ENCODE data around the gene REXO2.

REXO2 gene

DNA sequence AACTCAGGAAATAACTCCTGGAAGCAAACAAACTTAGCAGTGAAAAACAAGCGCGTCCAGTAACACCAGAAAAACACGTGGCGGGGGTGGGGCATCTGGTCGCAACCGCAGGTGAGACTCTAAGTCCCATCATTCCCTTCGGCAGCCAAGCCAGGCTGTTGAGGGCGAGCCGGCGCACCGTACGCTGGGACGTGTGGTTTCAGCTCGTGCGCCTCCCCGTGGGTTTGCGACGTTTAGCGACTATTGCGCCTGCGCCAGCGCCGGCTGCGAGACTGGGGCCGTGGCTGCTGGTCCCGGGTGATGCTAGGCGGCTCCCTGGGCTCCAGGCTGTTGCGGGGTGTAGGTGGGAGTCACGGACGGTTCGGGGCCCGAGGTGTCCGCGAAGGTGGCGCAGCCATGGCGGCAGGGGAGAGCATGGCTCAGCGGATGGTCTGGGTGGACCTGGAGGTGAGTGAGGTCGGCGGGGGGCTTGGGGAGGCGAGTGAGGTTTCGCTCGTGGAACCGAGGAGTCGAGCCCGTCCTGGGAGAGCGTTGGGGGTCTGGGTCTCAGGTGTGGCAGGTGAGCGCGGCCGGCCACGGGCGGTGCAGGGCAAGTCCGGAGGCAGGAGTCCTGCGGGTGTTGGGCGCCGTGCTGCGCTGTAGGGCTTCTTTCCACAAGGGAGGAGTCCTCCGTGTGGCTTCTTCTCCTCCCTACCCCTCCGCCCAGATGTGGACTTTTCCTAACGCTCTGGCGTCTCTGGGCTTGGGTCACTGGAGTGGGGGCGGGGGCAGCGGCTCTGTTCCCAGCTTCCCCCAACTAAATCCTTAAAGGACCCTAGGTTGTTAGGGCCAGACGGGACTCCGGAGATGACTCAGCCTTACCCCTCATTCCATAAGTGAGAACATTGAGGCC lies at the start of gene REXO2:
TSS of gene REXO2 (plus strand) at position 239 of the 892 bp plus-strand sequence. CDS start at position 301, 62 bp downstream.
- DNase-seq: peak; percentile 83 to 96

DNA sequence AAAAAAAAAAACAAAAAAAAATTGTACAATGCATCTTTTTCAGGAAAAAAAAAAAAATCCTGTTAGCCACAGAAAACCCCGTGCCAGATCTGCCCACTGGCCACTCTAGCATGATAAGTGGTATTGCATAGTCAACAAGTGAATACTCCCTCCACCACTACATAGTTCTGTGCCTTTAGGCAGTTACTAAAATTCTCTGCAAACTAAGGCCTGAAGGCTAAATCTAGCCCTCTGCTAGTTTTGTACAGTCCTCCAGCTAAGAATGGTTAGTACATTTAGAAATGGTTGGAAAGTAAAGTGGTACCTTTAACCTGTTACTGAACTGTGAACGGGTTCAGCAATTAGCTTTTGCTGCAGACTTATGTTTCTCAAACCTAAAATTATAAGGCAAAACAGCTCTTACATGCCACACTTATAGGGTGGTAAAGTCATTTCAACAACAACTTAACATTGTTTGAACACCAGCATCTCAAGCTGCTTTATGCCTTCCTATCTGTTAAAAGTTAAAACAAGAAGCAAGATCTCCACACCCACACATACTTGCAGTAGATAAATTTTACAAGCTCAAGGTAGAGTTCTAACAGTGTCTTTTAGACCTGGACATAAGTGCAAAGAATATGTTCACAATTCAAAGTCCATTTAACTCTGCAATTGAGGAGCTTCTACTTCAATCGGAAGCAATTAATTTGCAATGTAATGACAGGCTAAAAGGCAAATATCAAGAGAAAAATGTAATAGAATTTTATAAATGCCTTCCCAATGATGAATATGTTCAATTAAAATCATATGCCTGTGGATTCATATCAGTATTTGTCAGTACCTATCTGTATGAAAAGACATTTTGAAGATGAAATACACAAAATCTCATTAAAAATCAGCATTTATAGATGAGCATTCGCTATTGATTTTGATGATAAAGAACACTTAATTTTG lies 46.3 kb upstream of the REXO2 start:
- DNase-seq: no peak

DNA sequence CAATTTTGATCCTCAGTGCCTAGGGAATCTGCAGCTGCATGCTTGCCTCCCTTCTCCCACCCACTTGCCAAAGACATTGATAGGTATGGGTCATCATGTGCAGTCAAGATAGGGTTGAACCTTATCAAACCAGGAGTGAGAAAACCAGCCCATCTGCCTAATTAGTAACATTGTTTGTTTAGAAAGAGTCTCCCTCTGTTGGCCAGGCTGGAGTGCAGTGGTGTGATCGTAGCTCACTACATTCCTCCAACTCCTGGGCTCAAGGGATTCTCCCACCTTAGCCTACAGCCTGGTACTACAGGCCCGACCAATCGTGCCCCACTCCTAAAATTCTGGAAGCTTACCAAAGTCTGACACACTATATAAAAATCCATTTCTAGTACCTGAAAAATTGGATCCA lies 43.5 kb upstream of the REXO2 start:
- no peak for DNase-seq

DNA sequence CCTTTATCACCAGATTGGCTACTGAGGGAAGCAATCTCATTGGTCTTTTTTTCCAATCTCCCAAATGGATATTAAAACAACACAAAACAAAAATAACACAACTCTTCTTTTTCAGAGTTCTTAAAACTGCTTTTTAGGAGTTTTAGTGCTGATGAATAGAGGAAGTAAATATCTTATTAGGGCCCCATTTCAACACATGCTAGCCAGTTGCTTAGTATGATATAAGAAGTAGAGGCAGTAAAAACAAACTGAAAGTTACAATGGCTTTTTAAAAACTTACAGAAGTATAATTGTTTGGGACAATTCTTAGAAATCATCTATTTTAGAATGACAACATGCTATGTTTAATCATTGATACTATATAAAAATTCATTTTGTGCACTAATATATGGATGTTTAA lies 42.4 kb upstream of the REXO2 start:
- DNase-seq: no peak

DNA sequence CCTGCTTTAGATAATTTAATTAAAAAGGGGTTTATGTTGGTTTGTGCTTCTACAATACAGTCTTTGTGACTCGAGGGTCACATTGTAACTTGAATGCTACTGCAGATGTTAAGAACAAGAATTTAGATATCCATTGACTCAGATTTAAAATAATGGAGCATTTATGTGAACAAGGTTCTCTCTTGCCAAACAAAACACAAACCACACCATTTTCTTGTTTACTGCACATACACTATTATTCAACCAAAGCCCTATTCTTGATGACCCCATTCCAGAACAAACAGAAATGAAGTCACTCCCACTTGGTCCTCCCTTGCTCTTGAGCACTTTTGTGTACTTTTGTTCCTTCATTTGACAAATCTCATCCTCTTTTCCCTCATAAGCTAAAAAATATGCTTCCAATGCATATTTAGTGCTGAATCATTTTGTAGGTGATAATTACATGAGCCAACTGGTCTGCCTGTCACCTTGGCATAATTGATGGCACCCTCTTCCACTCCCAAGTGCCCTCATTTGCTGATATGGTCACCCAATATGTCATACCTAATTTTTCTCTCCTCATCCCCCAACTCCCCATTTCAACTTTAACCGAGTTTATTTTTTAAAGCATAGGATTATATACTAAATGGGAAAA lies 41.8 kb upstream of the REXO2 start:
- DNase-seq: no peak

DNA sequence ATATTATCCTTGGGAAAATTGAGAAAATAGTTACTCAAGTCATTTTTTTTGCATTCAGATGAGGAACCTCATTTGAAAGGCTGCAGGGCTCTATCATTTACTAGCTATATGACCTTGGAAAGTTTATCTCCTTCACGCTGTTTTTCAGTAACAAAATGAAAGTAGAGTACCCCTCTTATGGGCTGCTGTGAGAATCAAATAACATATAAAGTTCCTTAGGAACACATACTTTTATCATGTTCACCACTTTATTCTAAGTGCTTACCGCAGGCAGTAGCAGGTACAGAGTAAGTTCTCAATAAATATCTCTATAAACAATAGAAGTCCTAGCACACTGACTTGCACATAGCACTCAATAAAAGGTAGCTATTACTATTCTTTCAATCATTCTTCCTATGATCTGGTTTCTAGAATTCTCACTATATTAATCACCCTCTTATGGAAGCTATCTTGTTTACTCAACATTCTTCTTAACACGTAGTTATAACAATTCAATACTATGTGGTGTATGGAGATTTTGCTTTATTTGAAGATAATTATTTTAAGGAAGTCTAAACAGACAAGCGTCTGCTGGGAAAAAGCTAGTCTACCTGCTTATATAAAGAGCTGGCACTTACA lies 40.9 kb upstream of the REXO2 start:
- DNase-seq: no peak

DNA sequence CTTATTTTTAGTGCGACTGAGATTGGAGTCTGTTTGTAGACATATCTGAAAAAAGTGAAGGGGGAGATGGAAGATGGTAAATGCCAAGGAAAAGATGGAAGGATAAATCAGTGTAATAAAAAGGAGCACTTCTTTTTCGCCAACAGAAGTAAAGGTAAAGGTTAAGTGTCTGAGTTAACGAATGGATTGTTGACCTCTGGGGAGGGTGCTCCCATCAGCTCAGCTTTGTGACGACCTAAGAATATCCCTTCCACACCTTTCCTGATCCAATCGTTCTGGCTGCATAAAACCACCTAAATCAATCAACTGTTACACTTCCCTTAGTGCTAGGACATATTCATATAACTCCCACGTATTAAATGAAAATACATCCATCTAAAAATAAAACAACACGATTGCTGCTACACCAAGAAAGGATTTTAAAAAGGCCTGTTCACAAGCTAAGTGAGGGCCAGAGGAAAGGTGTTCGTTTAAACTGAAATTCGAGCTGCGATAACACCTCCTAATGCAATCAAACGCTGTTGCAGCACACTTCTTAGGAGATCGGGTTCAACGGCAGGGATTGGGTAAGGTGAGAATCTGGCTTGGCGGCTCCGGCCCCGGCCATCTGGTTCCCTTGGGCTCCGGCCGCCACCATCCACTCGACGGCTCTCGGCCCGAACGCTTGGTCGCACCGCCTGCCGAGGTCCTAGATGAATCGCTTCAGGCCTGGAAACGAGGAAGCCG lies 39.6 kb upstream of the REXO2 start:
- DNase-seq: peak in 1 of 2 experiments; percentile 59

DNA sequence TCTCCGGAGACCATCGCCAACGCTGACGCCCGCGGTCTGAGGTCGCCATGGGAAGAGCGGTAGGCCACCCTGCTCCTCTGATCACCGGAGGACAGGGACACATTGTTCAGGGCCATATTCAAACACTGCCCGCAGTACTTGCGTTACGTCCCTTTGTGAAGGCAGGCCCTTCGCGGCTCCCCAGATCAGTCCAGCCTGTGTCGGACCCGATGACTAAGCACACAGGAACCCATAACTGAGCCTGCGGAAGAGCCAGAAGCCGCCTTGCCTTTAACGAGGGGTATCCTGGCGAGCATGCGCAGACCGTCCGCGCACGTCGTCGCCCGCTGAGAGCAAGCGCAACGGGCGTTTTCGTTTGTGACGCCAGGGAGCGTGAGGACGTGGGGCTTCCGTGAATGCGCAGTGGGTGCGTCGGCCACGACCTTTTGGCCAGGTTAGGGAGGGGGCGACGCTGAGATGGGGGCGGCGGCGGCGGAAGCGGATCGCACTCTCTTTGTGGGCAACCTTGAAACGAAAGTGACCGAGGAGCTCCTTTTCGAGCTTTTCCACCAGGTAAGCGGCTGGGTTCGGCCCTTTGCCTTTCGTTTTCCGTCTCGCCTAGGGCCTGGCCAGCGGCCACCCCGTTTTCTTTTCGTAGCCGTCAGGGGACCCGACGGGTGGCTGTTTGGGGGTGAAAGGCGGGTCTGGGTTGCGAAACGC lies 38.9 kb upstream of the REXO2 start, which contains the start of the genes C11orf71 and RBM7:
TSS of gene C11orf71 (minus strand) at position 296 of the 699 bp plus-strand sequence. CDS start at position 116, 180 bp downstream.
TSS of gene RBM7 (plus strand) at position 451 of the 699 bp plus-strand sequence. CDS start at position 457, 6 bp downstream.
- peak; percentile 90 to 98 for DNase-seq

DNA sequence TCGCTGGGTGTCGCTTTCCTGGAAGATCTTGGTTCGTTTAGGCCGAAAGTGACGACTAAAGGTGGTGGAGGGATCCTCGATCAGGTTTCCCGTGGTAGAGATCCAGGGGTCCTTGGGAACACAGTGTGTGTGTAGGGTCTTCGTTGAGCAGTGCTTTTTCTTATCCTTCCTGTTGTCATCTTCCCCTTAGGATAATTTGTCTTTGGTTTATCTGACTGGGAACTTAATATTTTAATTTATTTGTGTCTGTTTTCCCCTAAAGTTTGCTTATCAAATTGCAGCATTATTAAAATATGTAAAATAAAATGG lies 38.4 kb upstream of the REXO2 start:
- DNase-seq: no peak

DNA sequence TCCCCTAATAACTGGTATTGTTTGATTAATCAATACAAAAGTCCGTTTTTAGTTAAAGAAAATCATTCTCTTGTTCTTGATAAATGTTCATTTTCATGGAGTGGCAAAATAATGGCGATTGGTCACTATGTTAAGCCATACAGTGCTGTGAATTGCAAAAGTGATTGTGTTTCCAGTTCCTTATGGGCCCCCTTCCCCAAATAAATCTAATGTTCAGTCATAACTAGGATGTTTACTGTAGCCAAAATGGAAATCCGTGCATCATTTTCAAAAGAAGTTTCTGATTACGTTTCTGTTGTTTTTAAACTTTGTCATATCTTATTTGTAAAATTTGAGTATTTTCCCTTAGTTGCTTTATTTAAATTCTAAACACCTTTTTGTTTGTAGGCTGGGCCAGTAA lies 38.0 kb upstream of the REXO2 start:
- no peak for DNase-seq

DNA sequence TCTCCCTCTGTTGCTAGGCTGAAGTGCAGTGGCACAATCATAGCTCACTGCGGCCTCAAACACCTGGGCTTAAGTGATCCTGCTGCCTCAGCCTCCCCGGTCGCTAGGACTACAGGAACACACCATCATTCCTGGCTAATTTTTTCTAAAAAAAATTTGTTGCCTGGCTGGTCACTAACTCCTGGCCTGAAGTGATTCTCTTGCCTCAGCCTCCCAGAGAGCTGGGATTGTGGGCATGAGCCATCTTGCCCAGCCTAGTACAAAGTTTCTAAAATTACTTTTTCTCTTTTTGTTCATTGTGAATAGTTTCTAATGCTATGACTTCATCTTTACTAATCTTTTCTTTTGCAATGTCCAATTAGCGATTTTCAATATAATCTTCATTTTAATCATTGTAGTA lies 26.3 kb upstream of the REXO2 start:
- no peak for DNase-seq

DNA sequence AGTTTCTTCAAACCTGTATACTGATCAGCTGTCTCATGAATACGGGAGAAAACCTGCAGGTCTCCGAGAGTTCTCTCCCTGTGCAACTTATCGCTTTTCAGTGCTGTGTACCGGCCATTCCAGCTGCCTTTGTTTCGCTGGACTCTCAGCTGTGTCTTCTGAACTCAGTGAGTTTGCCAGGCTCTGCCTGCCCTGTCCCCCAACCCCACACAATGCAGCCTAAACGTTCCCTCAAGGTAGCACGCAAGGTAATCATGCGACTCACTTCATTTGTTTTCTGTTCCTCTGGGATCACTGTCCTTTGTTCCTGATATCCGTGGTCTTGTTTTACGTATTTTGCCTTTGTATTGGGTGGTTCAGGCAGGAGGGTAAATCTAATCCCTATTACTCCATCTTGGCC lies 25.3 kb upstream of the REXO2 start:
- no peak for DNase-seq

DNA sequence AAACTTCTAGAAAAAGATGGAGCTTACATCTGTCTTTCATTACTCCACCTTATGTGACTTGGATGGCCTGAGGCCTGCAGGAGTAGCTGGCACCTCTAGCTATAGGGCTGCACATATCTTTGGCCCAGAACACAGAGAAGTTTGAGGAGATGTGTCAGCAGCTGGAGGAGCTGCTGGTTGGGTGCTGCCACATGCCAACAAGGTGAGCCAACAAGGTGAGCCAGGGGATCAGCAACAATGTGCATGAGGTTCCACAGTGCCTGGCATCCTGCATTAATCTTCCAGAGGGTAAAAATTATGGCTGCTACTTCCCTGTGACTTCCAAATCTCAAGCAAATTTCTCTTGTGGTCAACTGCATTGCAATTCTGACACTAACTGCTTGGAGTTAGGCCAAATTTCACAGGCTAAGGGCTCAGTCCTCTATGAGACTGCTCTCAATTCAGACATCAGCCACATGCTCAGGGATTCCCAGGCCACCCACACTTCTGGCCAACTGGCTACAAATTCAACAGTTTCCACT lies 22.8 kb upstream of the REXO2 start:
- DNase-seq: no peak

DNA sequence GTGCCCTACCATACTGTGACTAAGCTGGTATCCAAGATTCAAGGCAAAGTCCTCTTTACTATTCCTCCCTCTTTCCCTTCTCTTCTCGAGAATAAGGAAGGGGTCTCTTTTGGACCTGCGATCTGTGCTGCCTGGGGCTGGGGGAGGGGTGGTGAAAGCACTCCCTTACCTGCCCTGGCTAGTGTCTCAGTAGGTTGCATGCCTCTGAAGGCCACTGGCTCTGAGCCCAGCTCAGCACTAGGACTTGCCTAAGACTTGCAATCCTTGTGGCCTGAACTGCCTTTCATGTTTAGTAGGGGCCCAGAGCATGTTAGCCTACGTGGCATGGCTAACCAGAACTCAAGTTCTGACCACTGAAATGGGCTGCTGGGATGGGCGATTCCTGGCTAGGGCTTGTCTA lies 13.0 kb upstream of the REXO2 start:
- no peak for DNase-seq

DNA sequence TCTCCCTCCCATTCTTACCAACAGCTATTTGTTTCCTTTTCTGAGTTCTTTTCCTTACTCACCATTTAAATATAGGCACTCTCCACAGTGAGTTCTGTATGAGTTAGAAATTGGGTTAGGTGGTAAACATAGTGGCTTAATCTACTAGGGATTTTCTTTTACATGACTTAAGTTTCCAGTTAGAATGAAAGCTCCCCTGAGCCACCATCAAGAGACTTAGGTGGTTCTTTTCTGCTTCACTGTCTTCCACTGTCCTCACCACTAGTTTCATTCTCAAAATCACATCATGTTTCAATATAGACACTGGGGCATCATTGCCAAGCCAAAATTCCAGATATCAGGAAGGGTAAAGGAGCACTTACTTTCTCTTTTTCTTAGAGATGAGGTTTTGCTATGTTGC lies 9.0 kb upstream of the REXO2 start:
- no peak for DNase-seq

DNA sequence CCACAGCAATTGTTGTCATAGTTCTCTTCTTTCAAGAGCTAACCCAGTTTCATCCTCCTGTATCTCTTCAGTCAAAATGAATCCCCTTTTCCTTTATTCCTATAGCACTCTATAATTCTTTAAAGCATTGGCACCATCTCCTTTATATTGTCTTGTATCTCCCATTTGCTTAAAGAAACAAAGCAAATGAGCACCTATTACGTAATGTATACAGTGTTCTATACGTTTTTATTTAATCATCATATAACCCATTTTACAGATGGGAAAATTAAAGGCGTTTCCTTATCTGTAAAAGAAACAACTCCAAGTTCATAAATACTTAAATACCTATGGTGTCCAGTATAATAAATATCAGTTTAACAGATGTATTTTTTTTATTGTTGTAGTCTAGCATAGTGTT lies 6.4 kb upstream of the REXO2 start:
- DNase-seq: no peak

DNA sequence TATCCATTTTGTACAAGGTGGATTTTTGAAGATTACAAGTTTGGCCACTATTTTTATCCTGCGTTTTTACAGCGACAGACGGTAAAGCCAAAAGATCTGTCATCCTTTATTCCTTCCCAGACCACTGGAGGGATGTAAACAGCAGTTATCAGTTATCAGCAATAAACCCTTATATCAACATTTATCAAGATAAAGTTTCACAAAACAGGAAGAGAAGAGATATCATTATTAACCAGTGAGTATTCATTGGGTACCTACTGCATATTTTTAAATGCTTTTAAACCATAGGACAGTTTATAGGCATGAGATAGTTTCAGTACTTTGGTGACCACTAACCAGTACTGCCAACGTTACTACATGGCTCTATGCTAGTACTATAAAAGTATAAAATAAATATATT lies 5.9 kb upstream of the REXO2 start:
- no peak for DNase-seq

DNA sequence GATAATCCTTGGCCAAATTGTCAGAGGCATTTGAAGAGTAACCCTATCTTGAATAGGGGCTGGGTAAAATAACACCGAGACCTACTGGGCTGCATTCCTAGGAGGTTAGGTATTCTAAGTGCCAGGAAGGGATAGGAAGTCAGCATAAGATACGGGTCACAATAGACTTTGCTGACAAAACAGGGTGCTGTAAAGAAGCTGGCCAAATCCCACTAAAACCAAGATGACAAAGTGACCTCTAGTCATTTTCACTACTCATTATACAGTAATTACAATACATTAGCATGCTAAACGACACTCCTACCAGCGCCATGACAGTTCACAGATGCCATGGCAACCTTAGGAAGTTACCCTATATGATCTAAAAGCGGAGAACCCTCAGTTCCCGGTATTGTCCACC lies 964 bp upstream of the REXO2 start:
- no peak for DNase-seq

DNA sequence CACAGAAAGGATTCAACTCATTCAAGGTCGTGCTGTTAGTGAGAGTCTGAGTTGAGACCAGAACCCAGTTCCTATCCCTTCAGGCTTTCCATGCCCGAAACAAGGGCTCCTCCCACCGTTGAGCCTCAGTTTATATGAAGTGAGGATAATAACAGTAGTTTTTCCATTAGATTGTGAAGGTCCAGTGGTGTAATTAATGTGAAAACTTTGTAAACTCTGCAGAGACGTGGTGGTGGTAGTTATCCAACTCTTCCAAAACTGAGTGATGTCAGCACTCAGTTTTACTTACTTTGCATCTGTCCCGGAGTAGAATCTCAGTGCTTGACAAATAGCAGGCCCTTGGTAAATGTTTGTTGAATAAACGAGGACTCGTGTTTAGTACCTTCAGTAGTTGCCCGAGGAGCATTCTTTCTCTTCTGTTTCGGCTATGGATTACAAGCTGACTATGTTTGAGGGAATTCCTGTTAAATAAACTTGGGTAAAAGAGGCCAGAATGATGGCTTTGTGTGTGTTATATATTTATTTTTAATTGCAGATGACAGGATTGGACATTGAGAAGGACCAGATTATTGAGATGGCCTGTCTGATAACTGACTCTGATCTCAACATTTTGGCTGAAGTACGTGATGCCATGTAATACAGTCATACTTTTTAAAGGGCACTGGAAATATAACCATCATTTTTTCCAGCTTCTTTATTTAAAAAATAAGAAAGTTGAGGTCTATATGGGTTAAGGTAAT lies 1.0 kb downstream of the REXO2 start:
- DNase-seq: no peak
